ENCODE results near the gene ALKBH1.

- TF ChIP-seq, protein P1, sequence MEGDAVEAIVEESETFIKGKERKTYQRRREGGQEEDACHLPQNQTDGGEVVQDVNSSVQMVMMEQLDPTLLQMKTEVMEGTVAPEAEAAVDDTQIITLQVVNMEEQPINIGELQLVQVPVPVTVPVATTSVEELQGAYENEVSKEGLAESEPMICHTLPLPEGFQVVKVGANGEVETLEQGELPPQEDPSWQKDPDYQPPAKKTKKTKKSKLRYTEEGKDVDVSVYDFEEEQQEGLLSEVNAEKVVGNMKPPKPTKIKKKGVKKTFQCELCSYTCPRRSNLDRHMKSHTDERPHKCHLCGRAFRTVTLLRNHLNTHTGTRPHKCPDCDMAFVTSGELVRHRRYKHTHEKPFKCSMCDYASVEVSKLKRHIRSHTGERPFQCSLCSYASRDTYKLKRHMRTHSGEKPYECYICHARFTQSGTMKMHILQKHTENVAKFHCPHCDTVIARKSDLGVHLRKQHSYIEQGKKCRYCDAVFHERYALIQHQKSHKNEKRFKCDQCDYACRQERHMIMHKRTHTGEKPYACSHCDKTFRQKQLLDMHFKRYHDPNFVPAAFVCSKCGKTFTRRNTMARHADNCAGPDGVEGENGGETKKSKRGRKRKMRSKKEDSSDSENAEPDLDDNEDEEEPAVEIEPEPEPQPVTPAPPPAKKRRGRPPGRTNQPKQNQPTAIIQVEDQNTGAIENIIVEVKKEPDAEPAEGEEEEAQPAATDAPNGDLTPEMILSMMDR (conservative IDR thresholded peaks at IDR 0.05 in 1 of 2, IDR thresholded peaks at IDR 0.05 in 1 of 2; ENCODE audit: low read depth in 1 of 2, low read length in 2 of 2) = no peak
- no peak for TF ChIP-seq EZH2 (IDR thresholded peaks at IDR 0.05; ENCODE audit: low read length, missing control alignments)
These were observed 59.2 kb downstream of the ALKBH1 start for GRCh38 chr14:77648520-77649200.
